Measurements from ENCODE around the gene YIPF3. TPM values are rescaled to one million over a fixed set of nuclear protein-coding genes. Genes with fewer than 3 reads are reported as not detected.
"Not testable (repeated sequence)": the region's sequence is repeated elsewhere in the genome, so short reads cannot be mapped to it uniquely, and the experiment has no call there.

Gene YIPF3
- total RNA-seq, 1 donor from 2014 or later = 59.1 TPM

- Mint-ChIP-seq H3K9me3 (no peaks in the 10 kb centered on the region), H3K27me3 (no peaks in the 10 kb centered on the region), H3K4me1 (peaks cover 5% of the 10 kb centered on the region), H3K36me3 (ENCODE audit: low read depth) (peaks cover 82% of the 10 kb centered on the region), H3K4me3 (no peak overlapping the region), H3K27ac (no peak overlapping the region)
- DNase-seq = no peak
- intact Hi-C loops (cut with micrococcal nuclease) = no loop called here
- TF ChIP-seq, protein P1, sequence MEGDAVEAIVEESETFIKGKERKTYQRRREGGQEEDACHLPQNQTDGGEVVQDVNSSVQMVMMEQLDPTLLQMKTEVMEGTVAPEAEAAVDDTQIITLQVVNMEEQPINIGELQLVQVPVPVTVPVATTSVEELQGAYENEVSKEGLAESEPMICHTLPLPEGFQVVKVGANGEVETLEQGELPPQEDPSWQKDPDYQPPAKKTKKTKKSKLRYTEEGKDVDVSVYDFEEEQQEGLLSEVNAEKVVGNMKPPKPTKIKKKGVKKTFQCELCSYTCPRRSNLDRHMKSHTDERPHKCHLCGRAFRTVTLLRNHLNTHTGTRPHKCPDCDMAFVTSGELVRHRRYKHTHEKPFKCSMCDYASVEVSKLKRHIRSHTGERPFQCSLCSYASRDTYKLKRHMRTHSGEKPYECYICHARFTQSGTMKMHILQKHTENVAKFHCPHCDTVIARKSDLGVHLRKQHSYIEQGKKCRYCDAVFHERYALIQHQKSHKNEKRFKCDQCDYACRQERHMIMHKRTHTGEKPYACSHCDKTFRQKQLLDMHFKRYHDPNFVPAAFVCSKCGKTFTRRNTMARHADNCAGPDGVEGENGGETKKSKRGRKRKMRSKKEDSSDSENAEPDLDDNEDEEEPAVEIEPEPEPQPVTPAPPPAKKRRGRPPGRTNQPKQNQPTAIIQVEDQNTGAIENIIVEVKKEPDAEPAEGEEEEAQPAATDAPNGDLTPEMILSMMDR (IDR thresholded peaks at IDR 0.05) = no peak
- ChIA-PET POLR2A (no interaction called here), CTCF (interaction anchor here (0.9 kb wide), 1 partner anchor 14 kb away, joined by 3 read pairs; no protein-coding TSS in a partner anchor)
- no peak for ATAC-seq (ENCODE audit: low read depth)
Measured at GRCh38 chr6:43502666-43503065, 14.1 kb downstream of the YIPF3 start.

DNA sequence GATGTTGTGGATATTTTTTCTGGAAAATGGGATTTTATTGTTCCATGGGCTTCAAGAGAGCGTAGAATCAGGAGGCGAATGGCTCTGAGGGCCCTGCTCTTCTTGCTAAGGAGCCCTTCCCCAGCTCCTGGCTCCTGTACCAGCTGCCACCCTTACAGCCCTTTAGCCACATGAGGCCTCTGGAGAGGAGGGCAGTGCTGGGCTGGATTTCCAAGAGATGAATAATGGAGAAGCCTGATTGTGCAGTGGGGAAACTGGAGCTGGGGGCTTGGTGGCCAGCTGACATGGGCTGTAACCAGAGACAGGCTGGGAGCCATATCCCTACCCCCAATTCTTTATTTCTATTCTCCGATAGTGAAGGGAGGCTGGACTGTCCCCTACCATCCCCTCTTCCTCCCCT, 15.8 kb downstream of the YIPF3 start:
- TF ChIP-seq, protein P1 (IDR thresholded peaks at IDR 0.05) = no peak
- H3K36me3 Mint-ChIP-seq (ENCODE audit: low read depth) = peaks cover 78% of the 10 kb centered on the region
- no peak overlapping the region for H3K27ac Mint-ChIP-seq
- no peak for DNase-seq
- H3K9me3 Mint-ChIP-seq = no peaks in the 10 kb centered on the region
- ATAC-seq (ENCODE audit: low read depth) = no peak
- no peak overlapping the region for H3K4me3 Mint-ChIP-seq
- CTCF ChIA-PET = interaction anchor here (1.3 kb wide), 1 partner anchor 239 kb away, joined by 3 read pairs; no protein-coding TSS in a partner anchor
- intact Hi-C loops (cut with micrococcal nuclease) = no loop called here
- H3K27me3 Mint-ChIP-seq = no peaks in the 10 kb centered on the region
- POLR2A ChIA-PET = interaction anchor here (1.2 kb wide), 1 partner anchor 9 kb away, joined by 3 read pairs; the partner anchor contains the start of gene LRRC73
- H3K4me1 Mint-ChIP-seq = no peaks in the 10 kb centered on the region

DNA sequence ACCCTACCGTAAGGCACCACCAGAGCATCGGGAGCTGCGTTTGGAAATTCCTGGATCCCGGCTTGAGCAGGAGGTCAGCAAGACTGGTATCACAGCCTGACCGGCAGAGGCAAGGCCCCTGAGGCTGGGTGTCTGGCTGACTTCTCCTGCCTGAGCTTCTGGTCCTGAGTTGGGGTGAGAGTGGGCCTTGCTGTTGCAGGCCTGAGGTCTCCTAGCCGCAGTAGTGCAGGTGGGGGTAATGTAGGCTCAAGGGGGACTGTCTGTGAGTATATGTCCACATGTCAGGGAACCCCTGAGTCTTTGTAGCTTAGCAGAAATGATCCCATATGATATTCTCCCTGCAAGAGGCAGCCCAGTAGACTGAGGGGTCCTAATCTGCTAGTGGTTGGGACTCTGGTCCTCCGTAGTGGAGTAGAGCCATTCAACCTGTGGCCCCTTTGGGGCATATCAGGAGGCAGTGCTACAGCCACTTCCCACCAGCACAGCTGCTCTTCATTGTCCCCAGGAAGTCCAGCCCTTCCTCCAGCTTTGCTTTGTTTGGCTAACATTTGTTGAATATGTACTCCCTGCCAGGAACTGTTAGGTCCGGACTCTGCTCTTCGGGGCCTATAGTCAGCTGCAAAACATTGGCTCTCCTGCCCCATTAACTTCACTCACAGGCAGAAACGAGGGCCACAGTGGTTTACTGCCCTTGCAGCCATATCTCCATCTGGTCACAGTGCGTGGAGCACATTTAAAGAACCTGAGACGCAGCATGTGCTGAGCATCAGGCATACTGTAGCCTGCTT, 17.5 kb downstream of the YIPF3 start:
- H3K4me1 Mint-ChIP-seq = peaks cover 5% of the 10 kb centered on the region
- H3K4me3 Mint-ChIP-seq = no peak overlapping the region
- no peak overlapping the region for H3K27ac Mint-ChIP-seq
- no peaks in the 10 kb centered on the region for H3K9me3 Mint-ChIP-seq
- ATAC-seq (ENCODE audit: low read depth) = no peak
- TF ChIP-seq, protein P1 (IDR thresholded peaks at IDR 0.05) = no peak
- ChIA-PET CTCF (interaction anchor here (1.1 kb wide), 1 partner anchor 9 kb away, joined by 3 read pairs; no protein-coding TSS in a partner anchor), POLR2A (no interaction called here)
- peaks cover 66% of the 10 kb centered on the region for H3K36me3 Mint-ChIP-seq (ENCODE audit: low read depth)
- no peaks in the 10 kb centered on the region for H3K27me3 Mint-ChIP-seq
- no peak for DNase-seq
- intact Hi-C loops (cut with micrococcal nuclease) = no loop called here

DNA sequence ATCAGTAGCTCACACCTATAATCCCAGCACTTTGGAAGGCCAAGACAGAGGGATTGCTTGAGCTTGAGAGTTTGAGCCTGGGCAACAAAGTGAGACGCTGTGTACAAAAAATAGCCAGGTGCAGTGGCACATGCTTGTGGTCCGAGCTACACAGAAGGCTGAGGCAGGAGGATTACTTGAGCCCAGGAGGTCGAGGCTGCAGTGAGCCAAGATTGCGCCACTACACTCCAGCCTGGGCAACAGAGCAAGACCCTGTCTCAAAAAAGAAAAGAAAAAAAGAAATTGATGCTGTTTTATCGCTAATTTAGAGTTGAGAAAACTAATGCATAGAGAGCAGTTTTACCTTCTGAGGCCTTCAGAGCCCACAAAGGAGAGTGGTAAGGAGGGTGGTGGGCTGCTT, 18.4 kb downstream of the YIPF3 start:
- H3K4me1 Mint-ChIP-seq; H3K27ac Mint-ChIP-seq; H3K4me3 Mint-ChIP-seq; DNase-seq; H3K27me3 Mint-ChIP-seq; ATAC-seq (ENCODE audit: low read depth); H3K9me3 Mint-ChIP-seq; intact Hi-C loops (cut with micrococcal nuclease): not testable (repeated sequence)
- peaks cover 60% of the 10 kb centered on the region for H3K36me3 Mint-ChIP-seq (ENCODE audit: low read depth)
- ChIA-PET CTCF (interaction anchor here (1.1 kb wide), 1 partner anchor 9 kb away, joined by 3 read pairs; no protein-coding TSS in a partner anchor), POLR2A (interaction anchor here (0.6 kb wide), 1 partner anchor 34 kb away, joined by 6 read pairs; no protein-coding TSS in a partner anchor)

DNA sequence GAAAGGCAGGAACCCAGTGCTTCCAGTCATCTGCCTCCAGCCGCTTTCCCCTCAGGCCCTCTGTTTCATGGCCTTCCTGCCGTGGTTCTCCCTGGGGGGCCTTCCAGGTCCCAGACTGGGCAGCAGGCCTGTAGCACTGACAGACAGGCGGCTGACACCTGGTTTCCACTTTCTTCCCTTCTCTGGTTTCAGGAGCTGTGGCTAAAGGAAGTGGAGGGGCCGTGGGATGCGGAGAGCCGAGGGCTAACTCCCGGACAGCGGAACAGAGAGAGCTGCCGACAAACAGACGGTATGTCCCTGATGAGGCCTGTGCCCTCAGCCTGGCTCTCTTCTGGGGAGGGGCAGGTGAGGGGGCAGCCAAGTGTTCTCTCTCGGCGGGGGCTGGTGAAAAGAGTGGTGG, 19.0 kb downstream of the YIPF3 start:
- no peak for DNase-seq
- no peaks in the 10 kb centered on the region for H3K9me3 Mint-ChIP-seq
- ChIA-PET POLR2A (no interaction called here), CTCF (interaction anchor here (0.7 kb wide), 1 partner anchor 349 kb away, joined by 3 read pairs; no protein-coding TSS in a partner anchor)
- TF ChIP-seq, protein P1 (IDR thresholded peaks at IDR 0.05) = no peak
- peaks cover 7% of the 10 kb centered on the region for H3K4me1 Mint-ChIP-seq
- no peaks in the 10 kb centered on the region for H3K27me3 Mint-ChIP-seq
- H3K4me3 Mint-ChIP-seq = no peak overlapping the region
- no peak overlapping the region for H3K27ac Mint-ChIP-seq
- intact Hi-C loops (cut with micrococcal nuclease) = no loop called here
- ATAC-seq (ENCODE audit: low read depth) = no peak
- H3K36me3 Mint-ChIP-seq (ENCODE audit: low read depth) = peaks cover 57% of the 10 kb centered on the region
